CD1c-positive myeloid dendritic cell (primary cell): ENCODE measurements around the gene NCAM2.
"Not testable (repeated sequence)": the region's sequence is repeated elsewhere in the genome, so short reads cannot be mapped to it uniquely, and the experiment has no call there.

Source experiments
- DNase-seq: peaks from one replicate; pipeline ENCODE4 v3.0.0-alpha.2; 2016; ENCODE audit errors: extremely low spot score

NCAM2 gene

GRCh38 chr21:21309510-21309909, 311.3 kb downstream of the NCAM2 start:
- no peak for DNase-seq

DNA sequence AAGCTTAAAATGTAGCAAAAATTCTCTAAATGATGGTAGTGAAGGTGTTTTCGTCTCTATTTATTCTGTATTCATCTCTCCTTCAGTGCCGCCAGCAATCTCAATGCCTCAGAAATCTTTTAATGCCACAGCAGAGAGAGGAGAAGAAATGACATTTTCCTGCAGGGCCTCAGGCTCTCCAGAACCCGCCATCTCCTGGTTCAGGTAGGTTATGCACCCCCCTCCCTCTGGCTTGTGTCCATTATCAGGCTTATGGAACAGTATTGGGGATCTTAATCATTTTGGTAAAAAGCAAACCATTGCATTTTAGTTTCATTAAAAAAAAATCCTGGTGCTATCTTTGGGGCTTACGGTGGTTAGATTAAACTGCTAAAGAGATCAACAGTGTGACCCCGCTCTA, 326.1 kb downstream of the NCAM2 start:
- DNase-seq, result no peak

- no peak for DNase-seq
These were observed 334.3 kb downstream of the NCAM2 start for GRCh38 chr21:21332492-21332891.

GRCh38 chr21:21341041-21341440, 342.8 kb downstream of the NCAM2 start:
- DNase-seq, result no peak

- DNase-seq, result no peak
These were observed 347.1 kb downstream of the NCAM2 start for GRCh38 chr21:21345296-21345695.

DNA sequence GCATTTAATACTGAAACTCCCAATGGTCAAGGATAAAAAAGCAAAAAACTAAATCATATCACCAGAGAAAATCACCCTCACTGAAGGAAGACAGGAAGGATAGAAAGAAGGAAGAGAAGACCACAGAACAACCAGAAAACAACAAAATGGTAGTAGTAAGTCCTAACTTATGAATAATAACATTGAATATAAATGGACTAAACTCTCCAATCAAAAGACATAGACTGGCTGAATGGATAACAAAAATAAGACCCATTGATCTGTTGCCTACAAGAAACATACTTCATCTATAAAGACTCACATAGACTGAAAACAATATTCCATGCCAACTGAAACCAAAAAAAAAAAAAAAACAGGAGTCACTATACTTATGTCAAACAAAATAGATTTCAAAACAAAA, 347.7 kb downstream of the NCAM2 start:
- no peak for DNase-seq

DNA sequence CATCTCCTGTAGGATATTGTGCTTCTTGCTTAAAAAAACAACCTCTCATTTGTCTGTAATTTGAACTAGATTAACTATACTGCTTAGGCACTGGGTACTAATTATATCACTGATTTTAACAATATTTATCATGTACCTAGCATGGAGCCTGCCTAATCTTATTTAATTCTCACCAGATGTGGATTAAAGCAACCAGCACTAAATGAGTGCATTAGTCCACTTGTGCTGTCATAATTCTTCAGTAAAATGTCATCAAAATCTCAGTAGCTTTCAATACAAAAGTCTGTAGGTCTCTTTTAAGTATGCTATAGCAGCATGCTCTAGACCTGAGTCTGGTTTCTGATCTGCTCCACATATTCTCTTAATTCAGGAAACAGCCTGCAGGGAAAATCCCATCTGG, 368.1 kb downstream of the NCAM2 start:
- no peak for DNase-seq

- no peak for DNase-seq
These were observed 369.4 kb downstream of the NCAM2 start for GRCh38 chr21:21367583-21367982.

DNA sequence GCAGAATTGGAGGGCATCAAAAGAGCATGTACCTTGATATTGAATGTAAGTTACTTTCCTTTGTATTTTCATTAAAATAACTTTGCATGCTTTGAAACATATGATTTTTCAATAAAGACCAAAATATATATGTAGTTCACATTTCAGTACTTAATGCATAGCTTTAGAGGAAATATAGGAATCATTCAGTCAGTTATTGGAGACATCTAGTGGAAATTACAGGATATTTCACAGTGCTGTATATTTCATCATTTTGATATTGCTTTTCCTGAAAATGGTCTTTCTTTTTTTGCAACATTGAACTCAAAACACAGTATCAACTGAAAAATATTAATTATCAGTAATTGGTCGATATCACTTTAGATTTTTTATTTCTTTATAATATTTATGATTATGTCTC, 375.8 kb downstream of the NCAM2 start:
- DNase-seq, result no peak

- DNase-seq, result no peak
These were observed 384.9 kb downstream of the NCAM2 start for GRCh38 chr21:21383126-21383525.

DNA sequence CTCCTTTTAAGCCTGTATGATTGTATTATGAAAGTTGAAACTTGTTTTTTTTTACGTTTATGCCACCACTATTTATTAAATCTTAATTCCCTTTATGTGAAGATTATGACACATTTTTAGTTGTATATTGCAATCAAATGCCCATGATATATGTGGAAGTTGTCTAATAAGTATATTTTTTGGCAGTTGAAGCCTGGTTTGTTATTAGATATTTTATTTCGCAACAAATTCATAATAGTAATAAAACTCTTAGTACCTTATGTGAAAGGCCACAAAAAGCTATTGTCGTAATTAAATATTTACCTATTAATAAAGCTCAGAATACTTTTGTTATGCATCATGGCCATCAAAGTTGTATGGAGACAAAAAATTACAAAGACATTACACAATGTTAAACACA, 386.8 kb downstream of the NCAM2 start:
- DNase-seq, result no peak

DNA sequence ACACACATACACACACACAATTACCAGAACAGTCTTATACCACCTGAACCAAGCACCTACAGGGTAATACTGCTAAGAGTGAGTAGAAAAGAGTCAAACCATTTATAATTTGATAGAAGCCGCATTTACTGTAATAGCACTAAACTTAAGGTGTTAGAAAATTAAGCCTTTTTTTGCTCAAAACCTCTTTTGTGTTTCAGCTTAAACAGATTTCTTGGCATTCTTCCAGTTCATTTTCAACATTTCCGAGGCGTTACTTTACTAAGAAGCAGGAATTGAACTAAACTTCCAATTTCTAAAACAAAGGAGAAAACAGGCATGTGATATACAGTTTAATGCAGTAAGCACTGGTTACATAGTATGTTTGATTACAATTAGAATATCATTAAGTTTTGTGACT, 387.2 kb downstream of the NCAM2 start:
- no peak for DNase-seq

- DNase-seq, result no peak
These were observed 389.7 kb downstream of the NCAM2 start for GRCh38 chr21:21387916-21388315.

DNA sequence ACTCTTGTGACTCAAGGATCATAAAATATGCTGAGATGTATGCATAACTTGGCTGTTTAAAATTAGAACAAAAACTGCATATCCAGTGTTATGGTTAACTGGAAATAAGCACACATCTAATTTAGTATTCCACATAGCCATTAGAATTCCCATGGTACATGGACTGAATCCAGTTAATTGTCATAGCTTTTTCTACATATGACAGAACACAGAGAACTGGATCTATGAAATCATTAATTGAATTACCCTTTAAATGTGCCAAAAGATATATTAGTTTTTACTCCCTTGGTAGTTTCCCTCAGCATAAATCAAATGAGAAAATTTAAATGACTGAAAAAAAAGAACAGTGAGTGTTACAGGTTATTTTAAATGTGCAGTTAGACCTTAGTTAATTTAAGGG, 395.9 kb downstream of the NCAM2 start:
- no peak for DNase-seq

- no peak for DNase-seq
These were observed 398.2 kb downstream of the NCAM2 start for GRCh38 chr21:21396424-21396823.

GRCh38 chr21:21397464-21397863, 399.3 kb downstream of the NCAM2 start:
- DNase-seq, result no peak

- no peak for DNase-seq
These were observed 403.2 kb downstream of the NCAM2 start for GRCh38 chr21:21401444-21401843.

- DNase-seq, result not testable (repeated sequence)
These were observed 404.0 kb downstream of the NCAM2 start for GRCh38 chr21:21402187-21402586.

DNA sequence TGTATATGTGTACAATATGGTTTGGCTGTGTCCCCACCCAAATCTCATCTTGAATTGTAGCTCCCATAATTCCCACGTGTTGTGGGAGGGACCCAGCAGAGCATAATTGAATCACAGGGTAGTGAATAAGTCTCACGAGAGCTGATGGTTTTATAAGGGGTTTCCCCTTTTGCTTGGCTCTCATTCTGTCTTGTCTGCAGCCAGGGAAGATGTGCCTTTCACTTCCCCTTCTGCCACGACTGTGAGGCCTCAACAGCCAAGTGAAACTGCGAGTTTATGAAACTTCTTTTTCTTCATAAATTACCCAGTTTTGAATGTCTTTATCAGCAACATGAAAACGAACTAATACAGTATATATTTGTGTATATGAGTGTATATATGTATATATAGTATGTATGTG, 406.1 kb downstream of the NCAM2 start:
- DNase-seq, result peak; percentile 5

GRCh38 chr21:21406921-21407320, 408.7 kb downstream of the NCAM2 start:
- DNase-seq, result no peak

DNA sequence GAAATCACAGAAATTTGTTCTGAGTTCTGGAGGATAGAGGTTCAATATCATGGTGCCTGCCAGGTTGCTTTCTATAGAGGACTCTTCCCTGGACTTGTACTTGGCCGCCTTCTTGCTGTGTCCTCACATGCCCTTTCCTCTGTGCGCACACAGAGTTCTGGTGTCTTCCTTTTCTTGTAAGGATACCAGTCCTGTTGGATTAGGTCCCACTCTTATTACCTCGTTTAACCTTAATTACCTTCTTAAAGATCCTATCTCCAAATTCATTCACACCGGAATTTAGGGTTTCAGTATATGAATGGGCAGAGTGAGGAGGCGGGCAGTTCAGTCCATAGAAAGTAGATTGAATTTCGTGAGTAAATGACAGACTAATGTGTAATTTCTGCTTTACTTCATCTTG, 413.9 kb downstream of the NCAM2 start:
- DNase-seq, result no peak

DNA sequence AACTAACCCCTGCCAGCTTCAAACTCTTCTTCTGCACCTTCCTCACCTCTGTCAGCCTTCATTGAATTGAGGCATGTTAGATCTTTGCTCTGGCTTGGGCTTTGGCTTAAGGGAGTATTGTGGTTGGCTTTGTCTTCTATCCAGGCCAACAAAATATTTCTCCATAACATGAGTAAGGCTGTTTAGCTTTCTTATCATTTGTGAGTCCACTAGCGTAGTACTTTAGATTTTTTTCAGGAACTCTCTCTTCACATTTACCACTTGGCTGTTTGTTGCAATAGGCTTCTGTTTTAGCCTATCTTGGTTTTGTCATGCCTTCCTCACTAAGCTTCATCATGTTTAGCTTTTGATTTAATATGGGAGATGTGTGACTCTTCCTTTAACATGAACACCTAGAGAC, 417.5 kb downstream of the NCAM2 start:
- no peak for DNase-seq

DNA sequence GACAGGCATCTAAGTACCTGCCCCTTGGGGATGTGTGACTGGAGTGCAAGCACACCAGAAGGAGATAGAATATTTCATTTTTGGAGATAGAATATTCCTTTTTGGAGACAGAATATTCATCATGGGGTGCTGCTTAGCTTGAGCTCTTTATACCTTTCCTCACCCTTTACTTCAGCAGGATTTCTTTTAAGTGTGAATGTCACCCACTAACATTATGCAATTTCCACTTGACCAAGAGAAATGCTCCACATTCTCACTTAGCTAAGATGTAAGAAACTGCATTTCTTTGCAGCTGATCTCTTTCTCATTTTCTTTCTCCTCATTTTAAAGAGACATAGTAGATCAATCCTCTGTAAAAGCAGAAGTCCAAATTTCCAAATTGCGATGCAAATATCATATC, 436.7 kb downstream of the NCAM2 start:
- DNase-seq, result no peak

DNA sequence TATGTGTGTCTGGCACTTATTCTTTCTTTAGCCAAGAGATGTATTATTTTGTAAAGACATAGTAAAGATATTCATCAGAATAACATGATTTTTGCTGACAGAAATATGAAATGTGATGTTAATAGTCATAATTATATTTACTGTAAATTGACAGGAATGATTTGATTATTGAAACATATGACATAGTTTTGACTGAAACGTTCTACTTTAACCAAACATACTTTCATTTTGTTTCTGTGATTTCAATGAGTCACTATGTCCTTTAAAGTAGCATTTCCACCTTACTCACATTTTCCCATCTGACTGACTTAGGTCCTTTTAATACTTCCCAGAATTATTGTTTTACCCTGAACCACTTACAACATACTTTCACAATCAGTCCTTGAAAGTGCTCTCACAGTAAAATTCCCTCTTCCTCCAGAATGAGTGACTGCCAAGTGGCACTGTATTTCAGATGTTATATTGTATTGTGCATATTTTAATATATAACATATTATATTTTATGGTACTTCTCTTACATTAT, 437.9 kb downstream of the NCAM2 start:
- no peak for DNase-seq

- no peak for DNase-seq
These were observed 441.6 kb downstream of the NCAM2 start for GRCh38 chr21:21439761-21440160.
